HepG2 (cell line): Measurements from ENCODE around the gene NELL2. TPM values are rescaled to one million over a fixed set of nuclear protein-coding genes. Genes with fewer than 3 reads are reported as not detected.

Experiments
- ATAC-seq: fragments of 200-7000 bp; cut with Tn5 transposase; 3 replicates; pipeline ENCODE4 v1.9.1; 2020; ENCODE audit warnings: mild to moderate bottlenecking, moderate library complexity
- BruUV-seq: library from RNA; stranded (reverse); fragments of 400-500 nt; replicated peaks from 2 replicates; lab custom pipeline; 2021; lab: Mats Ljungman, UMichigan
- CTCF ChIA-PET: fragments of 300-600 bp; formaldehyde crosslinking; extraction: SDS; loops from one replicate; lab custom pipeline; 2021; ENCODE audit warnings: low total read pairs, inconsistent platforms, low intra/inter-chr PET ratio; lab: Yijun Ruan, JAX
- POLR2A ChIA-PET: fragments of 350-600 bp; sonication (Branson Sonifier 250); formaldehyde crosslinking; loops from one replicate; lab custom pipeline; 2020; ENCODE audit warnings: antibody characterized with exemption, inconsistent platforms; lab: Yijun Ruan, JAX
- DNase-seq: peaks from one replicate; pipeline ENCODE4 v3.0.0-alpha.2; 2015; ENCODE audit warnings: low spot score
- FAIRE-seq: peaks from 3 replicates; lab custom pipeline; 2011; peaks lifted over from hg19 to GRCh38; lab: Jason Lieb, UNC
- H2AFZ ChIP-seq: one replicate; pipeline ENCODE4 v1.6.1; 2011; ENCODE audit warnings: low read length, inconsistent platforms
- H3K27ac ChIP-seq: fragments of 300-600 bp; 3 replicates; pipeline ENCODE4 v1.8.0; 2011; ENCODE audit warnings: mixed run types, mild to moderate bottlenecking, mixed read lengths, low read length, inconsistent platforms; ENCODE audit not compliant: insufficient read depth; ENCODE audit errors: extremely low read length
- H3K27me3 ChIP-seq, 2 experiments: fragments of 200-600 bp in 1 of 2; 2 replicates in 1 of 2; 3 replicates in 1 of 2; pipeline versions ENCODE4 v1.6.0 to v1.8.0; 2011; ENCODE audit warnings: low read length in 2 of 2, mild to moderate bottlenecking in 2 of 2, moderate library complexity in 2 of 2, inconsistent platforms in 1 of 2; ENCODE audit not compliant: insufficient read depth in 2 of 2, control insufficient read depth in 1 of 2
- H3K36me3 ChIP-seq, 2 experiments: fragments of 200-600 bp in 1 of 2; replicated peaks in 1 of 2; 2 replicates in 1 of 2; 3 replicates in 1 of 2; pipeline versions ENCODE4 v1.5.1 to v1.8.0; 2011; ENCODE audit warnings: low read length in 2 of 2, inconsistent platforms in 1 of 2; ENCODE audit not compliant: insufficient read depth in 2 of 2, control insufficient read depth in 1 of 2
- H3K4me1 ChIP-seq: 2 replicates; pipeline ENCODE4 v1.5.1; 2012; ENCODE audit warnings: low read length, inconsistent platforms; ENCODE audit not compliant: insufficient read depth
- H3K4me2 ChIP-seq: 2 replicates; pipeline ENCODE4 v1.6.0; 2011; ENCODE audit warnings: low read depth, low read length, inconsistent platforms
- H3K4me3 ChIP-seq, 3 experiments: fragments of 200-600 bp in 1 of 3; sonication (generic), shearing (Covaris generic) in 1 of 3; replicated peaks in 1 of 3; 2 replicates each; pipeline ENCODE4 v1.5.1; 2011 to 2016; ENCODE audit warnings: low read length in 3 of 3, inconsistent platforms in 2 of 3, low read depth in 2 of 3, mild to moderate bottlenecking in 2 of 3, control low read depth in 1 of 3, mixed read lengths in 1 of 3; ENCODE audit not compliant: insufficient read depth in 1 of 3
- H3K79me2 ChIP-seq: one replicate; pipeline ENCODE4 v1.6.1; 2011; ENCODE audit warnings: low read length, inconsistent platforms; ENCODE audit not compliant: insufficient read depth
- H3K9ac ChIP-seq: 2 replicates; pipeline ENCODE4 v1.6.0; 2011; ENCODE audit warnings: mild to moderate bottlenecking, low read depth, low read length, inconsistent platforms; ENCODE audit not compliant: insufficient read depth
- H3K9me3 ChIP-seq: 2 replicates; pipeline ENCODE4 v1.5.1; 2012; ENCODE audit warnings: mild to moderate bottlenecking, low read length
- H4K20me1 ChIP-seq: 2 replicates; pipeline ENCODE4 v1.6.0; 2011; ENCODE audit warnings: inconsistent platforms, mild to moderate bottlenecking, low read length, moderate library complexity; ENCODE audit not compliant: insufficient read depth
- CEBPG ChIP-seq: IDR thresholded peaks from 2 replicates; pipeline ENCODE4 v1.6.1; 2016
- HDAC6 ChIP-seq: fragments of 200-600 bp; sonication (generic); IDR thresholded peaks from 2 replicates; pipeline ENCODE4 v1.7.0; 2017; ENCODE audit warnings: mild to moderate bottlenecking, antibody characterized with exemption, low read length, low read depth
- HNRNPL ChIP-seq: fragments of 200-400 bp; formaldehyde crosslinking; IDR thresholded peaks from 2 replicates; pipeline ENCODE4 v1.6.1; 2017; ENCODE audit warnings: mild to moderate bottlenecking, low read depth, low read length
- IKZF4 ChIP-seq: sonication (generic); formaldehyde crosslinking; IDR thresholded peaks from 2 replicates; pipeline ENCODE4 v1.5.1; 2020; ENCODE audit warnings: borderline replicate concordance, mild to moderate bottlenecking, low read depth, missing genetic modification reagents; ENCODE audit errors: not compliant biosample characterization
- KAT2B ChIP-seq: fragments of 150-350 bp; IDR thresholded peaks from 2 replicates; pipeline ENCODE4 v1.6.1; 2014; ENCODE audit warnings: low read depth, low read length, borderline replicate concordance
- NCOA2 ChIP-seq: sonication (generic); formaldehyde crosslinking; IDR thresholded peaks from 2 replicates; pipeline ENCODE4 v1.8.0; 2022; ENCODE audit warnings: inconsistent platforms
- NFE2L1 ChIP-seq: sonication (generic); formaldehyde crosslinking; IDR thresholded peaks from 2 replicates; pipeline ENCODE4 v1.4.0; 2020; ENCODE audit warnings: missing genetic modification reagents, mild to moderate bottlenecking, borderline replicate concordance
- SP140L ChIP-seq: sonication (generic); formaldehyde crosslinking; IDR thresholded peaks from 2 replicates; pipeline ENCODE4 v1.4.0; 2020; ENCODE audit warnings: missing genetic modification reagents, borderline replicate concordance
- ZFP36 ChIP-seq: fragments of 150-350 bp; IDR thresholded peaks from 2 replicates; pipeline ENCODE4 v1.6.1; 2018; ENCODE audit warnings: borderline replicate concordance, low read length, low read depth; ENCODE audit not compliant: partially characterized antibody
- ZNF3 ChIP-seq: IDR thresholded peaks from 2 replicates; pipeline ENCODE4 v1.7.0; 2017; ENCODE audit warnings: inconsistent platforms
- ZNF768 ChIP-seq: sonication (generic); formaldehyde crosslinking; IDR thresholded peaks from 2 replicates; pipeline ENCODE4 v1.4.0; 2020; ENCODE audit warnings: missing genetic modification reagents
- ZNF780A ChIP-seq: sonication (generic); formaldehyde crosslinking; IDR thresholded peaks from 2 replicates; pipeline ENCODE4 v1.8.0; 2022; ENCODE audit warnings: mild to moderate bottlenecking, missing genetic modification reagents, moderate library complexity
- WGBS: methylation state at CpG from one replicate; pipeline ENCODE4 v1.1.6; 2017; ENCODE audit warnings: low lambda C conversion rate; 5-methylcytosine and 5-hydroxymethylcytosine counted together
- in situ Hi-C: cut with HindIII; loops from 2 replicates; pipeline ENCODE4 v1.10.0; 2017; ENCODE audit warnings: low pct_unique_long_range_greater_than_20kb; ENCODE audit not compliant: extremely low pct_ligation_motif_present
- intact Hi-C: fragments of 100-400 bp; cut with micrococcal nuclease; formaldehyde crosslinking; loops from one replicate; pipeline ENCODE4 v1.10.0; 2022; ENCODE audit not compliant: unreplicated experiment
- polyA plus RNA-seq, 8 experiments: library from polyadenylated mRNA; depleted of rRNA in 3 of 8; stranded (reverse) in 7 of 8; unstranded in 1 of 8; fragments of >200 nt; fragmentation: Illumina TruSeq in 4 of 8; extraction: Trizol in 4 of 8; gene quantifications; 2 replicates each; pipeline versions ENCODE4 v1.2.1 to v1.2.3, GENCODE V29; 2011 to 2016; ENCODE audit warnings: low read depth in 4 of 8, missing spikeins in 1 of 8, mixed read lengths in 1 of 8; ENCODE audit not compliant: insufficient read depth in 1 of 8
- total RNA-seq, 5 experiments: library from RNA; depleted of rRNA; stranded (reverse); fragments of >200 nt; fragmentation: Illumina TruSeq; extraction: Trizol; gene quantifications; 2 replicates each; pipeline ENCODE4 v1.2.3, GENCODE V29; 2016; ENCODE audit warnings: low read depth in 1 of 5
- TF ChIP-seq, protein P1 (sequence below): sonication (generic); formaldehyde crosslinking; IDR thresholded peaks from 2 replicates; pipeline ENCODE4 v1.4.0; 2020; ENCODE audit warnings: missing genetic modification reagents
- TF ChIP-seq, protein P2 (sequence below): IDR thresholded peaks from 2 replicates; pipeline ENCODE4 v1.6.1; 2016; ENCODE audit warnings: control low read depth
- TF ChIP-seq, protein P3 (sequence below): IDR thresholded peaks from 2 replicates; pipeline ENCODE4 v1.6.1; 2012; ENCODE audit warnings: inconsistent platforms

Gene NELL2
- total and polyA plus RNA-seq, 2 of the 13 experiments (the other 11 are each of a cell fraction or from before 2014, with no cell fraction given), result 0.11 TPM; not detected in 1

DNA sequence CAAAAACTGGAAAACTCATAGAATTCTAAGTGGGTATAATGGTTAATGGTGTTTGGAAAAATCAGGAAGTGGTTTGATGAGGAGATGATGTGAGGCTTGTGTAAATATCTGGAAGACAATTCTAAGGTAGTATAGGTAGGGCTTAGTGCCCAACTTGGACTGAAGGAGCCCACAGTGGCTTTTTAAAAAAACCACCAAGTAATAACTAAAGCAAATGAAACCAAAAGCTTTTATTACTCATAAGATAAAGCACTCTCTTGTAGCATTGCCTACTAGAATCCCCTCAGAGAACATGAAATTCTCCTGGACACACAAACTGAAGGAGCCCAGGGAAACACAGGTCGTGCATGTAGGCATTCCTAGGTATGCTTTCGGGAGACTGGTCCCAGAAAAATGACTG, 324.5 kb downstream of the NELL2 start:
- TF ChIP-seq ZNF768 (no peak), NFE2L1 (CRISPR knock-in tag) (no peak), ZNF3 (CRISPR knock-in tag) (no peak), CEBPG (CRISPR knock-in tag) (no peak), HNRNPL (no peak), IKZF4 (no peak)
- TF ChIP-seq, all 625 proteins: peak for 0
- intact Hi-C loops (no loop called here), in situ Hi-C loops (no loop called here)
- DNase-seq (no peak), FAIRE-seq (no peak), ATAC-seq (no peak)
- ChIA-PET CTCF (no interaction called here), POLR2A (no interaction called here)
- no peak overlapping the region for H3K9ac ChIP-seq
- H3K4me1 ChIP-seq, result no peaks in the 10 kb centered on the region
- H2AFZ ChIP-seq, result no peak overlapping the region
- BruUV-seq, result no TSS peak
- WGBS, result 6% methylated on average over 2 of the region's 2 CpGs
- no peaks in the 10 kb centered on the region for H3K27me3 ChIP-seq
- H3K4me2 ChIP-seq, result no peak overlapping the region
- no peak overlapping the region for H3K27ac ChIP-seq
- H3K36me3 ChIP-seq, result no peaks in the 10 kb centered on the region
- no peaks in the 10 kb centered on the region for H3K9me3 ChIP-seq
- H3K4me3 ChIP-seq, result no peak overlapping the region
- no peaks in the 10 kb centered on the region for H3K79me2 ChIP-seq
- H4K20me1 ChIP-seq, result no peaks in the 10 kb centered on the region

DNA sequence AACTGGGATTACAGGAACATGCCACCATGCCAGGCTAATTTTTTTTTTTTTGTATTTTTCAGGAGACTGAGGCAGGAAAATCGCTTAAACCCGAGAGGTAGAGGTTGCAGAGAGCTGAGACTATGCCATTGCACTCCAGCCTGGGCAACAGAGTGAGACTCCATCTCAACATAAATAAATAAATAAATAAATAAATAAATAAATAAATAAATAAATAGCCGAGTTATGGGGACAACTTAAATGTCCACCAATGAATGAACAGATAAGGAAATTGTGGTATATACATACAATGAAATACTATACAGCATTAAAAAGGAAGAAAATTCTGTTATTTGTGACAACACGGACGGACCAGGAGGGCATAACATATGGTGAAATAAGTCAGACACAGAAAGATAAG, 325.7 kb downstream of the NELL2 start:
- Histone ChIP-seq H3K4me3 (no peak overlapping the region), H3K4me1 (no peaks in the 10 kb centered on the region), H3K79me2 (no peaks in the 10 kb centered on the region), H3K9ac (no peak overlapping the region), H3K27me3 (no peaks in the 10 kb centered on the region), H3K4me2 (no peak overlapping the region), H3K36me3 (no peaks in the 10 kb centered on the region), H2AFZ (no peak overlapping the region), H3K9me3 (no peaks in the 10 kb centered on the region), H4K20me1 (no peaks in the 10 kb centered on the region), H3K27ac (no peak overlapping the region)
- BruUV-seq, result no TSS peak
- ChIA-PET POLR2A (no interaction called here), CTCF (no interaction called here)
- TF ChIP-seq NCOA2 (CRISPR knock-in tag) (no peak), ZNF780A (CRISPR knock-in tag) (no peak), HDAC6 (no peak), SP140L (CRISPR knock-in tag) (no peak), ZFP36 (no peak), KAT2B (no peak)
- TF ChIP-seq, protein P1, sequence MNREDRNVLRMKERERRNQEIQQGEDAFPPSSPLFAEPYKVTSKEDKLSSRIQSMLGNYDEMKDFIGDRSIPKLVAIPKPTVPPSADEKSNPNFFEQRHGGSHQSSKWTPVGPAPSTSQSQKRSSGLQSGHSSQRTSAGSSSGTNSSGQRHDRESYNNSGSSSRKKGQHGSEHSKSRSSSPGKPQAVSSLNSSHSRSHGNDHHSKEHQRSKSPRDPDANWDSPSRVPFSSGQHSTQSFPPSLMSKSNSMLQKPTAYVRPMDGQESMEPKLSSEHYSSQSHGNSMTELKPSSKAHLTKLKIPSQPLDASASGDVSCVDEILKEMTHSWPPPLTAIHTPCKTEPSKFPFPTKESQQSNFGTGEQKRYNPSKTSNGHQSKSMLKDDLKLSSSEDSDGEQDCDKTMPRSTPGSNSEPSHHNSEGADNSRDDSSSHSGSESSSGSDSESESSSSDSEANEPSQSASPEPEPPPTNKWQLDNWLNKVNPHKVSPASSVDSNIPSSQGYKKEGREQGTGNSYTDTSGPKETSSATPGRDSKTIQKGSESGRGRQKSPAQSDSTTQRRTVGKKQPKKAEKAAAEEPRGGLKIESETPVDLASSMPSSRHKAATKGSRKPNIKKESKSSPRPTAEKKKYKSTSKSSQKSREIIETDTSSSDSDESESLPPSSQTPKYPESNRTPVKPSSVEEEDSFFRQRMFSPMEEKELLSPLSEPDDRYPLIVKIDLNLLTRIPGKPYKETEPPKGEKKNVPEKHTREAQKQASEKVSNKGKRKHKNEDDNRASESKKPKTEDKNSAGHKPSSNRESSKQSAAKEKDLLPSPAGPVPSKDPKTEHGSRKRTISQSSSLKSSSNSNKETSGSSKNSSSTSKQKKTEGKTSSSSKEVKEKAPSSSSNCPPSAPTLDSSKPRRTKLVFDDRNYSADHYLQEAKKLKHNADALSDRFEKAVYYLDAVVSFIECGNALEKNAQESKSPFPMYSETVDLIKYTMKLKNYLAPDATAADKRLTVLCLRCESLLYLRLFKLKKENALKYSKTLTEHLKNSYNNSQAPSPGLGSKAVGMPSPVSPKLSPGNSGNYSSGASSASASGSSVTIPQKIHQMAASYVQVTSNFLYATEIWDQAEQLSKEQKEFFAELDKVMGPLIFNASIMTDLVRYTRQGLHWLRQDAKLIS (CRISPR knock-in tag), result no peak
- TF ChIP-seq, protein P2, sequence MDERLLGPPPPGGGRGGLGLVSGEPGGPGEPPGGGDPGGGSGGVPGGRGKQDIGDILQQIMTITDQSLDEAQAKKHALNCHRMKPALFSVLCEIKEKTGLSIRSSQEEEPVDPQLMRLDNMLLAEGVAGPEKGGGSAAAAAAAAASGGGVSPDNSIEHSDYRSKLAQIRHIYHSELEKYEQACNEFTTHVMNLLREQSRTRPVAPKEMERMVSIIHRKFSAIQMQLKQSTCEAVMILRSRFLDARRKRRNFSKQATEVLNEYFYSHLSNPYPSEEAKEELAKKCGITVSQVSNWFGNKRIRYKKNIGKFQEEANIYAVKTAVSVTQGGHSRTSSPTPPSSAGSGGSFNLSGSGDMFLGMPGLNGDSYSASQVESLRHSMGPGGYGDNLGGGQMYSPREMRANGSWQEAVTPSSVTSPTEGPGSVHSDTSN (CRISPR knock-in tag), result no peak
- TF ChIP-seq, protein P3, sequence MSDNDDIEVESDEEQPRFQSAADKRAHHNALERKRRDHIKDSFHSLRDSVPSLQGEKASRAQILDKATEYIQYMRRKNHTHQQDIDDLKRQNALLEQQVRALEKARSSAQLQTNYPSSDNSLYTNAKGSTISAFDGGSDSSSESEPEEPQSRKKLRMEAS, result no peak
- FAIRE-seq (no peak), ATAC-seq (no peak), DNase-seq (no peak)
- 38% methylated on average over 5 of the region's 5 CpGs for WGBS
- intact Hi-C loops, result no loop called here
- in situ Hi-C loops, result no loop called here
